ENCODE data around the gene MMP25. TPM values are rescaled to one million over a fixed set of nuclear protein-coding genes. Genes with fewer than 3 reads are reported as not detected.

MMP25 gene
- total and polyA plus RNA-seq, 7 experiments from 2014 or later: 0.64 to 64.4 (median 0.93) TPM

DNA sequence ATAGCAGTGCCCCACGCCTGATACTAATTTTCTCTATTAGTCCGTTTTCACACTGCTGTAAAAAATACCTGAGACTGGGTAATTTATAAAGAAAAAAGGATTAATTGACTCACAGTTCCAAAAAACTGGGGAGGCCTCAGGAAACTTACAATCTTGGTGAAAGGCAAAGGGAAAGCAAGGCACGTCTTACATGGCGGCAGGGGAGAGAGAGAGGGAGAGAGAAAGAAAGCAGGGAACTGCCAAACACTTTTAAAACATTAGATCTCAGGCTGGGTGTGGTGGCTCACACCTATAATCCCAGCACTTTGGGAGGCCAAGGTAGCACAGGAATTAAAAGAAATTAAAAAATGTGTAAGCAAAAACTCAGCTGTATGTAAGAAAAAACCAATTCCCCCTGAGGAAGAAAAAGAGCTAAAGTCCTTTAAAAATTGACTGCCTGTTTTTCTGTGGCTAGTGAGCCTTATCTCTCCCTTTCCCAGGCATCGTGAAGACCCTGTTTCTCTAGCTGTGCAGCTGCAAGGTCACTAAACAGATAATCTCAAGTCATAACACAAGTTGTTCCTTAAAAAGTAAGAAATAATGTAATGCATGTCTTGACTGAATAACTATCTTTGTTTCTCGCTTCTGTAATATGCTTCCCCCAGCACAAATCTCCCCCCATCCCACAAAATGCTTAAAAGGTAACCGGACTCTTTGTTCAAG lies 38.8 kb downstream of the MMP25 start:
- peak overlapping the region in 6 of 10 donors; percentile 5 to 49 (median 30) for H3K4me3 Mint-ChIP-seq

DNA sequence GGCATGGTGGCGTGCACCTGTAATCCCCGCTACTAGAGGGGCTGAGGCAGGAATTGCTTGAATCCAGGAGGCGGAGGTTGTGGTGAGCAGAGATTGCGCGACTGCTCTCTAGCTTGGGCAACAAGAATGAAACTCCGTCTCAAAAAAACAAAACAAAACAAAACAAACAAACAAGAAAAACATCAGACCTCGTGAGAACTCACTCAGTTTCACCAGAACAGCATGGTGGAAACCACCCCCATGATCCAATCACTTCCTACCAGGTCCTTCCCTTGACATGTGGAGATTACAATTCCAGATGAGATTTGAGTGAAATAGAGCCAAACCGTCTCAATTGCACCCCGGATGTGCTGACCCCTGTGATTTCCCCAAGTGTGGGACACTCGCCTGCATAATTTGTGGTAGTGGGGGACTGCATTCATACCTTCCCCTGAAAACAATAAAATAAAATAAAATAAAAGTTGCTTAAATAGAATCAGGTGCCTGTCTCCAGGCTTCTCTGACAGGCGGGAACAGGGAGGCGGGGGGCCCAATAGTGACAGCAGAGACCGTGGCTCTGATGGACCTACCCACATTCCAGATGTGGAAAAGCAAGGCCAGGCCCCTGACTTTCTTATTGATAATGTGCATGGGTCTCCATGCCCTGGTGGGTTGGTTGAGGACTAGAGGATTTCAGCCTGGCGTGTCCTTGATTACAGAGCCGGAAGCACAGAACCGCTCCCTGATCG lies 39.7 kb downstream of the MMP25 start:
- Histone ChIP-seq H3K4me1 (ENCODE audit: control insufficient read depth in 2 of 2, insufficient read depth in 2 of 2, low read length in 2 of 2) (peaks cover 14 to 20% of the 10 kb centered on the region in 2 donors), H3K27me3 (ENCODE audit: control insufficient read depth in 2 of 2, insufficient read depth in 2 of 2, low read length in 2 of 2) (no peaks in the 10 kb centered on the region), H3K27ac (ENCODE audit: low read depth, low read length) (no peak overlapping the region), H3K36me3 (ENCODE audit: control insufficient read depth in 2 of 3, insufficient read depth in 3 of 3, low read length in 3 of 3) (no peaks in the 10 kb centered on the region), H3K9me3 (ENCODE audit: control insufficient read depth in 2 of 3, low read length in 3 of 3) (no peaks in the 10 kb centered on the region), H3K4me3 (ENCODE audit: low read length) (no peak overlapping the region)
- no peaks in the 10 kb centered on the region for H3K27me3 Mint-ChIP-seq
- H3K9me3 Mint-ChIP-seq: no peaks in the 10 kb centered on the region
- DNase-seq: no peak
- H3K27ac Mint-ChIP-seq: peak overlapping the region in 6 of 9 donors; percentile 43 to 75 (median 60)
- peaks cover 0 to 24% (median 0%) of the 10 kb centered on the region in 5 donors for H3K36me3 Mint-ChIP-seq
- intact Hi-C loops (cut with micrococcal nuclease): no loop called here
- POLR2A ChIA-PET: interaction anchor here (0.5 to 1.3 kb wide), 4 partner anchors 9 to 75 kb away, joined by 3 to 6 read pairs (median 4); no protein-coding TSS in a partner anchor
- peak overlapping the region in 8 of 10 donors; percentile 35 to 73 (median 52) for H3K4me3 Mint-ChIP-seq
- CTCF ChIA-PET: interaction anchor here (0.9 to 1.2 kb wide), 3 partner anchors 10 to 48 kb away, joined by 3 to 4 read pairs (median 4); no protein-coding TSS in a partner anchor
- no peak for ATAC-seq
- peaks cover 30 to 71% (median 54%) of the 10 kb centered on the region in 7 donors for H3K4me1 Mint-ChIP-seq

More for the DNA sequence above, 38.8 kb downstream of the MMP25 start:
- ChIA-PET POLR2A (interaction anchor here (0.6 to 1.3 kb wide), 4 partner anchors 8 to 1468 kb away, joined by 3 to 5 read pairs (median 4); no protein-coding TSS in a partner anchor), CTCF (interaction anchor here (0.9 to 1.2 kb wide), 2 partner anchors 10 kb away, joined by 4 read pairs; no protein-coding TSS in a partner anchor)
- peak overlapping the region in 7 of 9 donors; percentile 13 to 84 (median 70) for H3K27ac Mint-ChIP-seq
- H3K4me1 Mint-ChIP-seq: peaks cover 37 to 73% (median 56%) of the 10 kb centered on the region in 7 donors
- H3K4me3 ChIP-seq (ENCODE audit: low read length): no peak overlapping the region
- intact Hi-C loops (cut with micrococcal nuclease): no loop called here
- H3K36me3 ChIP-seq (ENCODE audit: control insufficient read depth in 2 of 3, insufficient read depth in 3 of 3, low read length in 3 of 3): no peaks in the 10 kb centered on the region
- H3K27me3 ChIP-seq (ENCODE audit: control insufficient read depth in 2 of 2, insufficient read depth in 2 of 2, low read length in 2 of 2): no peaks in the 10 kb centered on the region
- H3K9me3 ChIP-seq (ENCODE audit: control insufficient read depth in 2 of 3, low read length in 3 of 3): no peaks in the 10 kb centered on the region
- peaks cover 16 to 18% of the 10 kb centered on the region in 2 donors for H3K4me1 ChIP-seq (ENCODE audit: control insufficient read depth in 2 of 2, insufficient read depth in 2 of 2, low read length in 2 of 2)
- no peaks in the 10 kb centered on the region for H3K27me3 Mint-ChIP-seq
- no peaks in the 10 kb centered on the region for H3K9me3 Mint-ChIP-seq
- peaks cover 0 to 30% (median 0%) of the 10 kb centered on the region in 5 donors for H3K36me3 Mint-ChIP-seq
- no peak for ATAC-seq
- DNase-seq: no peak
- peak overlapping the region; percentile 7 for H3K27ac ChIP-seq (ENCODE audit: low read depth, low read length)

DNA sequence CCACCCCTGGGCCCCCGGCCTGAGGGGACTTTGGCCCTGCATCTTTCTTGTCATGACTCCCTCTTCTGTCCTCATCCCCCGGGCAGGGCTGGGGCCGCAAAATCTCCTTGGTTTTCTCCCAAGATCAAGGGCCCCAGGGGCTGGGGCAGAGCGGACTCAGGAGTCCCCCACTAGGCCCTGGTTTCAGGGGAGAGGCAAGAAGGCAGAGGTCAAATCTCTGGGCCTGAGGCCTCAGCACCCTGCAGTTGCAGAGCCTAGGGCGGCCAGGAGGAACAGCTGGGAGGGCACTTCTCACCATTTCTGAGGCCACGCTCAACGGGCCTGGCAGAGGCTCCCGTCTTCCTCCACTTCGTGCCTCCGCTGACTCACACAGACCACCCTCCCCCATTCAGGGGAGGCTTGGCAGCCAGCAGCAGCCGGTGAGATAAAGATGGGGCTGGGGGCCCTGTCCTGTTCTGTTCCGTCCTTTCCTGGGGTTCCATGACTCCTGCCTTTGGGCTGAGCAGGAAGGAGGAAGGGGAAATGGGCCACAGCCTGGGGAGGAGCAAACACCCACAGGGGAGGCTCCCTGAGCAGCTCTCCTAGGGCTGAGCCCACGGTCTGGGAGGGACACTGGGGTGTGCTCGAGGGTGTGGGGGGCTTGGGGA lies 40.4 kb downstream of the MMP25 start:
- intact Hi-C loops (cut with micrococcal nuclease): no loop called here
- POLR2A ChIA-PET: interaction anchor here (0.5 to 1.8 kb wide), 9 partner anchors 9 to 74 kb away, joined by 3 to 12 read pairs (median 4); partner anchors contain the start of gene ZSCAN10
- DNase-seq (no peak), ATAC-seq (peak; percentile 69)
- Histone ChIP-seq H3K27me3 (ENCODE audit: control insufficient read depth in 2 of 2, insufficient read depth in 2 of 2, low read length in 2 of 2) (no peaks in the 10 kb centered on the region), H3K4me3 (ENCODE audit: low read length) (no peak overlapping the region), H3K9me3 (ENCODE audit: control insufficient read depth in 2 of 3, low read length in 3 of 3) (no peaks in the 10 kb centered on the region), H3K27ac (ENCODE audit: low read depth, low read length) (peak overlapping the region; percentile 22), H3K4me1 (ENCODE audit: control insufficient read depth in 2 of 2, insufficient read depth in 2 of 2, low read length in 2 of 2) (peaks cover 12 to 26% of the 10 kb centered on the region in 2 donors), H3K36me3 (ENCODE audit: control insufficient read depth in 2 of 3, insufficient read depth in 3 of 3, low read length in 3 of 3) (no peaks in the 10 kb centered on the region)
- H3K4me1 Mint-ChIP-seq: peaks cover 26 to 74% (median 56%) of the 10 kb centered on the region in 7 donors
- H3K27ac Mint-ChIP-seq: peak overlapping the region in 6 of 9 donors; percentile 21 to 81 (median 65)
- CTCF ChIA-PET: interaction anchor here (0.7 to 1.7 kb wide), 4 partner anchors 16 to 47 kb away, joined by 3 to 7 read pairs (median 3); no protein-coding TSS in a partner anchor
- no peaks in the 10 kb centered on the region for H3K9me3 Mint-ChIP-seq
- H3K4me3 Mint-ChIP-seq: peak overlapping the region in 9 of 10 donors; percentile 7 to 74 (median 35)
- H3K36me3 Mint-ChIP-seq: peaks cover 0 to 21% (median 0%) of the 10 kb centered on the region in 5 donors
- no peaks in the 10 kb centered on the region for H3K27me3 Mint-ChIP-seq

DNA sequence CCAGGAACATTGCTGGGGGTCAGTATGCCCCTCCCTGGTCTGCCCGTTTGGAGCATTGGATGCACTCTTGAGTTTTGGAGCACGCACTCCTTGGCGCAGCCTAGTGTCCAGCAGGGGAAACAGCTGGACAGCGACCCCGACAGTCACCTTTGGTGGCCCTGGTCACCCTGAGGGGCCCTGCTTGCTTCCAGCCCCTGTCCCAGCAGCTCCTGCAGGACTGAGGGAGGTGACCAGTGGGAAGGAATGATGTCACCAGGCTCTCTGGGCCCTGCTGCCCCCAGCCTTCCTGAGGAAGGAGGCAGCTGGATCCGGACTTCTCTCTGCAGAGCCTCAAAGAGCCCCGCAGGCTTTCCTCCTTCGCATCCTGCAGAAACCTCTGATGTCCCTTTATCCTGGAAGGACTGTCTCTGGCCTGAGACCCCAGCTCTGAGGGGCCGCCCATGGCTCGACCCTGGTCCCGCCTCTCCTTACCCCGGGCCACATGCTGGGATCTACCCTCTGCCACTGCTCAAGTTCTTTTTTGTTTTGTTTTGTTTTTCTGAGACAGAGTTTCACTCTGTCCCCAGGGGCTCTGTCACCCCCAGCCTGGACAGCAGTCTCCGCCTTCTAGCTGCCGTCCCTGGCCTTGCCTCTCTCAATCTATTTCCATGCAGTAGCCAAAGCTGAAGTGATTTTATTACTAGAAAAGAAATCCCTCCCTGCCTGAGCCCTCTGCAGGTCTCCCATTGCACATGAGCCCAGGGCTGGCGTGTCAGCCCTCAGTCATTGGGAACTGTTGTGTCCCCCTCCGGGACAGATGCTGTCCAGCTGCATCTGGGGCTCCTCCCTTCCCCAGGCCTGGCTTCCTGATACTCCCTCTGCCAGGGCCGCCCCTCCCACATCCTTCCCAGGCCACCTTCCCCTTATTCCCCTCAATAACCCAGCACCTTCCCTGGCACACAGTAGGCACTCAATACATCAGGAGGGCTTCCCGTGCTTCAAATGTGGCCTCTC lies 41.2 kb downstream of the MMP25 start:
- no peaks in the 10 kb centered on the region for H3K36me3 ChIP-seq (ENCODE audit: control insufficient read depth in 2 of 3, insufficient read depth in 3 of 3, low read length in 3 of 3)
- Mint-ChIP-seq H3K9me3 (no peaks in the 10 kb centered on the region), H3K4me1 (peaks cover 26 to 69% (median 56%) of the 10 kb centered on the region in 7 donors), H3K36me3 (peaks cover 0 to 20% (median 0%) of the 10 kb centered on the region in 5 donors), H3K4me3 (peak overlapping the region in 9 of 10 donors; percentile 32 to 76 (median 51)), H3K27me3 (no peaks in the 10 kb centered on the region), H3K27ac (peak overlapping the region in 8 of 9 donors; percentile 14 to 88 (median 69))
- ChIA-PET CTCF (interaction anchor here (0.7 to 1.7 kb wide), 5 partner anchors 9 to 46 kb away, joined by 3 to 7 read pairs (median 3); no protein-coding TSS in a partner anchor), POLR2A (interaction anchor here (0.6 to 1.8 kb wide), 9 partner anchors 10 to 42 kb away, joined by 3 to 12 read pairs (median 3); partner anchors contain the start of gene ZSCAN10)
- peaks cover 12 to 26% of the 10 kb centered on the region in 2 donors for H3K4me1 ChIP-seq (ENCODE audit: control insufficient read depth in 2 of 2, insufficient read depth in 2 of 2, low read length in 2 of 2)
- H3K4me3 ChIP-seq (ENCODE audit: low read length): no peak overlapping the region
- no peaks in the 10 kb centered on the region for H3K27me3 ChIP-seq (ENCODE audit: control insufficient read depth in 2 of 2, insufficient read depth in 2 of 2, low read length in 2 of 2)
- peak overlapping the region; percentile 22 for H3K27ac ChIP-seq (ENCODE audit: low read depth, low read length)
- H3K9me3 ChIP-seq (ENCODE audit: control insufficient read depth in 2 of 3, low read length in 3 of 3): no peaks in the 10 kb centered on the region
- ATAC-seq (peak; percentile 64), DNase-seq (no peak)
- intact Hi-C loops (cut with micrococcal nuclease): no loop called here

DNA sequence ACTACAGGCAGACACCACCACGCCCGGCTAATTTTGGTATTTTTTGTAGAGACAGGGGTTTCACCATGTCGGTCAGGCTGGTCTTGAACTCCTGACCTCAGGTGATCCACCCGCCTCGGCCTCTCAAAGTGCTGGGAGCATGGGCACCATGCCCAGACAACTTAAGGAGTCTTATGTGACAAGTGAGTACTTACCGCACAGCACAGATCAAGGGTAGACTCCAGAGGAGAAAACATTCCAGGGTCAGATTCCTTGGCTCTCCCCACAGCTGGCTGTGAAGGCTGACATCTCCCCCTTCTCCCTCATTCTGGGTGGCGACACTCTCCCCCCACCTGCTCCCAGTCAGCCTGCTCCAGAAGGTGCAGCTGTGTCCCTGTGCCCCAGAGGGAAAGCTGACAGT lies 42.1 kb downstream of the MMP25 start:
- ChIA-PET POLR2A (interaction anchor here (0.5 to 1.8 kb wide), 5 partner anchors 13 to 490 kb away, joined by 3 to 12 read pairs (median 4); partner anchors contain the start of gene IL32), CTCF (interaction anchor here (0.9 kb wide), 3 partner anchors 11 to 29 kb away, joined by 3 to 5 read pairs (median 3); partner anchors contain the start of gene ZSCAN10)
- Histone ChIP-seq H3K4me1 (ENCODE audit: control insufficient read depth in 2 of 2, insufficient read depth in 2 of 2, low read length in 2 of 2) (peaks cover 10 to 26% of the 10 kb centered on the region in 2 donors), H3K27ac (ENCODE audit: low read depth, low read length) (no peak overlapping the region), H3K4me3 (ENCODE audit: low read length) (no peak overlapping the region), H3K36me3 (ENCODE audit: control insufficient read depth in 2 of 3, insufficient read depth in 3 of 3, low read length in 3 of 3) (no peaks in the 10 kb centered on the region), H3K9me3 (ENCODE audit: control insufficient read depth in 2 of 3, low read length in 3 of 3) (no peaks in the 10 kb centered on the region), H3K27me3 (ENCODE audit: control insufficient read depth in 2 of 2, insufficient read depth in 2 of 2, low read length in 2 of 2) (no peaks in the 10 kb centered on the region)
- Mint-ChIP-seq H3K36me3 (peaks cover 0 to 14% (median 0%) of the 10 kb centered on the region in 5 donors), H3K27ac (peak overlapping the region in 6 of 9 donors; percentile 45 to 83 (median 60)), H3K9me3 (no peaks in the 10 kb centered on the region), H3K4me1 (peaks cover 20 to 66% (median 54%) of the 10 kb centered on the region in 7 donors), H3K27me3 (no peaks in the 10 kb centered on the region), H3K4me3 (peak overlapping the region in 6 of 10 donors; percentile 45 to 76 (median 67))
- ATAC-seq (no peak), DNase-seq (no peak)
- intact Hi-C loops (cut with micrococcal nuclease): no loop called here
